GM21526 (cell line): ENCODE data around the gene PTPN13.

Source experiments
- ATAC-seq: cut with Tn5 transposase; IDR thresholded peaks from one replicate; pipeline ENCODE4 v1.9.1; 2021; ENCODE audit warnings: moderate library complexity; ENCODE audit not compliant: unreplicated experiment, low FRiP score

The PTPN13 gene

GRCh38 chr4:86788826-86789225, 194.7 kb downstream of the PTPN13 start:
- no peak for ATAC-seq

GRCh38 chr4:86791126-86791525, 197.0 kb downstream of the PTPN13 start:
- ATAC-seq, result no peak

DNA sequence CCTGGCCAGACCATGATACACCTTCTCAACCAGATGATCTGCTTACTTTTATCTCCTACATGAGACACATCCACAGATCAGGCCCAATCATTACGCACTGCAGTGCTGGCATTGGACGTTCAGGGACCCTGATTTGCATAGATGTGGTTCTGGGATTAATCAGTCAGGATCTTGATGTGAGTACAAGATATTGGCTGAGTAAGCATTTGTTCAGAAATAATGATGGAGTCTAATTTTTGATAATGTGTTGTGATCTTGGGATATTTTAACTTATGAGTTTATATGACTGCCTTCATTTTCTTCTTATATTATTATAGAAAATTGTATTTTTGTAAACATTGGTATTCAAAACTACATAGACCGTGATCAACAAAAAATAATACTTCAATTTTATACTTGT, 215.7 kb downstream of the PTPN13 start:
- no peak for ATAC-seq

DNA sequence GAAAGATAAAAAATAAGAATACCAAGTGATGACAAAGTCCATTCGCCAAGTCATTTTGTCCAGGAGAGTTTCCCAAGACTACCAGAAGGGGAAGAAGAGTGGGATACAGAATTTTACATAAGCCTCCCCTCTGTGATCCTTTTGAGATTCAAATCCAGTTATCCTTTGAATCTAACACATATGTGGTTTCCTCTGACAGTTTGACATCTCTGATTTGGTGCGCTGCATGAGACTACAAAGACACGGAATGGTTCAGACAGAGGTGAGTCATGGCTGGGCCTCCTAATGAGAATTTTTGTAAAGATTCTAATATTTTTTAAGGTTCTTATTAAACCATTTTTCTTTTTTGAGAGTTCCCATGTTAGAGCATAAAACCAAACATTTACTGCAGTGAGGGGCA, 216.7 kb downstream of the PTPN13 start:
- no peak for ATAC-seq

GRCh38 chr4:86815653-86816052, 221.5 kb downstream of the PTPN13 start:
- ATAC-seq, result no peak

DNA sequence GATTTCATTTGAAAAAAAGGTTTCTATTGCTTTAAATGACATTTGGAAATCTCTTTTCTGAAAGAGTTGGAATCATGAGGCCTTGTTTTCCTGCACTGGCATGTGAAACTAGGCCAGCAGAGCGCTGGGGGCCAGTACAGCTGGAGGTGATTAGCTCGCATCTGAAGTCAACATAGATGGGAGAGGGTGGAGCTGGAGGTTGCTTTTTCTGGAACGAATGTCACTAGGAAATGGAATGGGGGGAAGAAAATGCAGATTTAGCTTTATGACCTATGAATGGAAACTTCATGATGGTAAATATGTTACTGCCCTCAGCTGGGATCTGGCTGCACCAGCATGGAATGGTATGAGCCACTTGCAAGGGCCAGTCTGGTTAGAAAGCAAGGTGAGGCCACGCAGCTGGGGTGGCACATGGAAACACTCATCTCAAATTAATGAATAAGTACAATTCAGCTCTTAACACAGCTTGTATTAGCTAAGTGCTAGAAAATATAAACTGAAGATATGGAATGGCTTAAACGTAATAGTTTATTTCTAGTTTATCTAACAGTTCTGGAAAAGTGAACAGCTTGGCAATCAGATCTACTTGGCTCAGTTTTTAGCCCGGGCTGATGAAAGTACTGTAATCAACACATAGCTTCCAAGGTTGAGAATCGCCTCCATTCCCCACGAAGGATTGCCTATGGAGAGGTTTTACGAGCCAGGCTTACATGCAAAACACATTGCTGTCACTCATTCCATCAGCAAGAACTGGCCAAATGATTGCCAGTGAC, 222.6 kb downstream of the PTPN13 start:
- ATAC-seq, result no peak

GRCh38 chr4:86818211-86818610, 224.1 kb downstream of the PTPN13 start:
- ATAC-seq, result no peak

DNA sequence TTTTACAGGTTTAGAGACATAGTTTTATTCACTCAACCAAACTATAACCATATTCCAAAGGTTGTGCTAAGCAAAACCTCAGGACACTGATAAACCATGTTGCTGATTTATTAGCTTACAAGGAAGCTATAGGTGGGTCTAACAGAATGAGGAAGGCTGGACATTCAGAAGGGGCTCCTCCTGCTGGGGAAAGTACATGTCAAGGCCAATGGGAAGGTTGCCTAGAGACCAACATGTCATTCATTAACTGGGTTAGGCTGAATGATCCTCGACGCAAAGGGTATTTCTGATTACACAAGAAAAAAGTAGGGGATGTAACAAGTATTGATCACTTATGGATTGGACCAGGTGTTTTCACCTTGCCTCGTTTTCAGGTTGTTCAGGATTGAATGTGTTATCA, 224.7 kb downstream of the PTPN13 start:
- ATAC-seq, result no peak

DNA sequence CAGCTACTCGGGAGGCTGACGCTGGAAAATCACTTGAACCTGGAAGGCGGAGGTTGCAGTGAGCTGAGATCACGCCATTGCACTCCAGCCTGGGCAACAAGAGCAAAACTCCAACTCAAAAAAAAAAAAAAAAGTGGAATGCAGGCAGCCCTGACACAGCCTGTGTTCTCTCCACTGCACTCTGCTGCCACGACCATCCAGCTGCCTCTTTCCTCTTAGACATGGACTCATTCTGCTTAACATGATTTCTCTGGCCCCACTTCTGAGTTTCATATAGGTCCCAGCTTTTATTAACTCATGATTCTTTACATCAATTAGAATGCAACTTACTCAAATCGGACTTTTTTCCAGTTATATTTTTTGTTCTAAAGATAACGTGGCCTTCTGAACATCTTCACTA, 225.4 kb downstream of the PTPN13 start:
- ATAC-seq, result no peak

DNA sequence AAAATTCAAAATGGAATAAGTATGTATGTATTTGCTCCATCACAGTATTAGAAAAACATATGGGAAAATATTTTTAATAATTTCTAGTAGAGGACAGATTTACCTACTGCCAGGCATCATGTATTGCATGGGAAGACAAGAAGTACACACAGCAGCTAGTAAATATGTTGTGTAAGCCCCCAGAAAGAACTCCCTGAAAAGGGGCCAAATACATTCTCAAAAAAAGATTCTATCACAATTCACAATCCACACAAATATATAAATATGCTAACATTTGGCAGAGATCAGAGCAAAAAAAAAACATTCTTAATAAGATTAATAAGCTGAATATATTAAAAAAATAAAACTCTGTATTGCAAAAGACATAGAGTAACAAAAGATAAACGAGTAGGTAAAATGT, 227.0 kb downstream of the PTPN13 start:
- ATAC-seq, result no peak

DNA sequence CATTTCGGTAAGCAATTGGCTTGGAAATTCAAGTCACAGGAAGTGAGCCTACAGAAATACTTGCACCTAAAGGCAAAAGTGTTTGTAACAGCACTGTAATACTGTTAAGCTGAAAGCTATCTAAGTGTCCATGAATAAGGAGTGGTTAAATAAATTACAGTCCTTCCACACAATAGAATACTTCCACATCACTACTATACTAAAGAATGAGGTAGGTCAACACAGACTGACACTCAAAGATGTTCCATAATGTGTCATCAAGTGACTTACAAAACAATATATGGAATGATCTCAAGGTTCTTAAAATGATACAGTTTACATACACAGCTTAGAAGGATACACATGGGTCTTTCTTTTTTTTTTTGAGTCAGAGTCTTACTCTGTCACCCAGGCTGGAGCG, 228.0 kb downstream of the PTPN13 start:
- no peak for ATAC-seq

- ATAC-seq, result no peak
Measured at GRCh38 chr4:86825511-86825910, 231.4 kb downstream of the PTPN13 start.

DNA sequence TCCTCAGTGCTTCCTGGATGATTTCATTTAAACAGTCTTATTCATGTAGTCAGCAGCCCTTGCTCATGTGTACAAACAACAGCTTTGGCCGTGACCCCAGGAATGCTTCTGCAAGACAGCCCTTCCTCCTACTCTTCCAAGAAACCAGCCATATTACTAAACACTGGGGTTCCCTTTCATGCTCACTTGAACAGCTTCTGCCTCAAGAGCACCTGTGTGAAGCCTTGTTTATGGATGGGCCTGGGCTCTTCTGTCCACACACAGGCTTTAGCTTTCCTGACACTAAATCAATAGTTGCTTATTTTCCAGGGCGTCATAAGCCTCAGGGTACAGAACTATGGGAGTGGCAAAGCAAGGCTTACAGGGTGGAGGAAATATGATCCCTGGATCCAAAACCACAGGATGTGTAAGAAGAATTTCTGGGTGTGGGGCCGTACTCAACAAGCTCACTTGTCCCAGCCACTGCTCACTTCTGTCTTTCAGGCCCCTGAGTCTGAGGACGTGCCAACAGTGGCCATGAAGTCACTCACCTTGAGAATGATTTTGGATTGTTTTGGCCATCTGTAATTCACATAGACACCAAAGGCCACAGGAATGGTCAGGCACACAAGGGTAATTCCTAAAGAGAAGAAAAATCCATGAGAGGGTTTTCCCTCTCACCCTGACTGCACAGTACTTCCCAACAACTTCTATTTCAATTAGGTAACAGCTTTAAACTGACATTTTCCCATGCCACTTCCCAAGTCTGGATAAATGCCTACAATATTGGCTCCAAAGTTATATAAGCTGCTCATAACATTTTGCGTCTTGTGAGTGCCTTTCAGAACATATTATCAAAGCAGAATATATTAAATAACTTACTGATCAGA, 237.4 kb downstream of the PTPN13 start:
- ATAC-seq, result no peak

DNA sequence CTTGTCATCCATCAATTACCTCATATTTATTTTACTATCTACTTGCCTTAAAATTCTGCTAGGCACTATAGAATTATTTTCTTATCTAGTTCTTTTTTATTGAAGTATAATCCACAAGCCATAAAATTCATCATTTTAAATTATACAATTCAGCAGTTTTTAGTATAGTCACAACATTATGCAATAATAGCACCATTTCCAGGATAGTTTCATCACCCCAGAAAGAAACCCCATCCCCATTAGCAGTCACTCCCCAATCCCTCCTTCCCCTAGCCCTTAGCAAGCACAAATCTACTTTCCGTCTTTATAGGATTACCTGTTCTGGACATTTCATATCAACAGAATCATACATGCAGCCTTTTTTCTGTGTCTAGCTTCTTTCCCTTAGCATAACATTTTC, 239.5 kb downstream of the PTPN13 start:
- no peak for ATAC-seq

GRCh38 chr4:86834901-86835300, 240.8 kb downstream of the PTPN13 start:
- ATAC-seq, result no peak

DNA sequence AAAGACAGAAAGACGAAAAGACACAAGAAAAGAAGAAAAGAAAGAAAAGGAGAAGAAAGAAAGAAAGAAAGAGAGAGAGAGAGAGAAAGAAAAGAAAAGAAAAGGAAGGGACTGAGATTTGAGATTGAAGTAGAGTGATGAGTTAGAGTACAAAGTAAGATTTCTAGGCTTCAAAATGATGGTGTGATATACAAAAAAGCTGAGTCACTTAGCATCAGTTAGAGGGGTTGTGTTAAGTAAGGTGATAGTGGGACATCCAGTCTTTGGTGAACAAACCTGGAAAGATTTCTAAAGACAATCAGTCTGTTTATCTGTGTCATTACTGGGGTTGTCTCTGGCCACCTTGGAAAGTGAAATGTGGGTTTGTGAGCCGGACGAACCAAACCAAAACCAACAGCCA, 241.6 kb downstream of the PTPN13 start:
- ATAC-seq, result no peak

GRCh38 chr4:86837691-86838503, 243.8 kb downstream of the PTPN13 start:
- ATAC-seq, result no peak

- no peak for ATAC-seq
Measured at GRCh38 chr4:86840858-86841257, 246.7 kb downstream of the PTPN13 start.

GRCh38 chr4:86841309-86841708, 247.2 kb downstream of the PTPN13 start:
- ATAC-seq, result no peak

DNA sequence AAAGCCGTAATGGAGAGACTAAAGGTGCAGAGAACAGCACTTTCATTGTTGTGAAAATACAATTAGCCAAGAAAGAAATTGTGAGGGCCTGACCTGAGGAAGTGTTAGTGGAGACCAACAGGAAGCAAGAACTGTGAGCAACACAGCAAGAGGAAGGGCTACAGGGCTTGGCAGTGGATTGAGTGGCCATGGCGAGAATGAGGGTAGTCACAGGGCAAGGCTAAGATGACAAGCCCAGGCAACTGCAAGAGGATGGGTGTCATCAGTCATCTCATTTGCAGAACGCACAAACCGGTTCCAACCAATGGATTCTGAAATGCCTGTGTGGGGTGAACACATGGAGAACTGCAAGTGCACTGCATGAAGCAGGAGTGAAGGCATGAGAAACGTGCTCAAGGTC, 251.5 kb downstream of the PTPN13 start:
- ATAC-seq, result no peak

GRCh38 chr4:86846921-86847320, 252.8 kb downstream of the PTPN13 start:
- ATAC-seq, result no peak
